Measurements from ENCODE around the gene SOX6.

DNA sequence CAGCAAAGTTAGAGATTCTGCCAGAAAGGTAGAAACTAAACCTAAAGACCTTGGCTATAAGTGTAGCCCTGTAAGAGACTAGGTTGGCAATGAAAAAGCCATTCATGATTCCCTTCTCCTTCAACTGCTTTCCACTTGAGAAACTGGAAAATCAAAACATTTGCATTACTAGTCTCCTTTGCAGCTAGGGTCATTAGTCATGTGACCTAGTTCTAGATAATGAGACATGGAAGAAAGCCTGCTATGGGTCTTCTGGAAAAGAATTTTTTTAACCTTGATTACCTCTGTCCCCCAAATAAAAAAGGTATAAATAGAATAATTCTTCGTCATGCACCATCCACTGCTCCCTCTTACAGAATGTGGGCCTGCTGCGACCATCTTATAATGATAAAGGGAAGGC lies 80.1 kb downstream of the SOX6 start:
- TF ChIP-seq ZBTB21 (CRISPR knock-in tag; IDR thresholded peaks at IDR 0.05) (no peak), TBP (CRISPR knock-in tag; IDR thresholded peaks at IDR 0.05) (no peak), ZNF563 (CRISPR knock-in tag; IDR thresholded peaks at IDR 0.05) (no peak), ZNF839 (CRISPR knock-in tag; IDR thresholded peaks at IDR 0.05; ENCODE audit: borderline replicate concordance) (no peak), SMARCC2 (IDR thresholded peaks at IDR 0.05) (no peak), POLR2AphosphoS5 (IDR thresholded peaks at IDR 0.05; ENCODE audit: low read depth, low read length) (no peak), RFXAP (CRISPR knock-in tag; IDR thresholded peaks at IDR 0.05; ENCODE audit: borderline replicate concordance) (no peak), ZNF564 (CRISPR knock-in tag; IDR thresholded peaks at IDR 0.05) (no peak), ZNF138 (CRISPR knock-in tag; IDR thresholded peaks at IDR 0.05; ENCODE audit: low read depth) (no peak), ZNF644 (CRISPR knock-in tag; IDR thresholded peaks at IDR 0.05; ENCODE audit: low read depth) (no peak), CHD2 (IDR thresholded peaks at IDR 0.05; ENCODE audit: low read depth, low read length) (no peak)
- TF ChIP-seq, protein P1, sequence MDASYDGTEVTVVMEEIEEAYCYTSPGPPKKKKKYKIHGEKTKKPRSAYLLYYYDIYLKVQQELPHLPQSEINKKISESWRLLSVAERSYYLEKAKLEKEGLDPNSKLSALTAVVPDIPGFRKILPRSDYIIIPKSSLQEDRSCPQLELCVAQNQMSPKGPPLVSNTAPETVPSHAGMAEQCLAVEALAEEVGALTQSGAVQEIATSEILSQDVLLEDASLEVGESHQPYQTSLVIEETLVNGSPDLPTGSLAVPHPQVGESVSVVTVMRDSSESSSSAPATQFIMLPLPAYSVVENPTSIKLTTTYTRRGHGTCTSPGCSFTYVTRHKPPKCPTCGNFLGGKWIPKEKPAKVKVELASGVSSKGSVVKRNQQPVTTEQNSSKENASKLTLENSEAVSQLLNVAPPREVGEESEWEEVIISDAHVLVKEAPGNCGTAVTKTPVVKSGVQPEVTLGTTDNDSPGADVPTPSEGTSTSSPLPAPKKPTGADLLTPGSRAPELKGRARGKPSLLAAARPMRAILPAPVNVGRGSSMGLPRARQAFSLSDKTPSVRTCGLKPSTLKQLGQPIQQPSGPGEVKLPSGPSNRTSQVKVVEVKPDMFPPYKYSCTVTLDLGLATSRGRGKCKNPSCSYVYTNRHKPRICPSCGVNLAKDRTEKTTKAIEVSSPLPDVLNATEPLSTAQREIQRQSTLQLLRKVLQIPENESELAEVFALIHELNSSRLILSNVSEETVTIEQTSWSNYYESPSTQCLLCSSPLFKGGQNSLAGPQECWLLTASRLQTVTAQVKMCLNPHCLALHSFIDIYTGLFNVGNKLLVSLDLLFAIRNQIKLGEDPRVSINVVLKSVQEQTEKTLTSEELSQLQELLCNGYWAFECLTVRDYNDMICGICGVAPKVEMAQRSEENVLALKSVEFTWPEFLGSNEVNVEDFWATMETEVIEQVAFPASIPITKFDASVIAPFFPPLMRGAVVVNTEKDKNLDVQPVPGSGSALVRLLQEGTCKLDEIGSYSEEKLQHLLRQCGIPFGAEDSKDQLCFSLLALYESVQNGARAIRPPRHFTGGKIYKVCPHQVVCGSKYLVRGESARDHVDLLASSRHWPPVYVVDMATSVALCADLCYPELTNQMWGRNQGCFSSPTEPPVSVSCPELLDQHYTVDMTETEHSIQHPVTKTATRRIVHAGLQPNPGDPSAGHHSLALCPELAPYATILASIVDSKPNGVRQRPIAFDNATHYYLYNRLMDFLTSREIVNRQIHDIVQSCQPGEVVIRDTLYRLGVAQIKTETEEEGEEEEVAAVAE (CRISPR knock-in tag; IDR thresholded peaks at IDR 0.05; ENCODE audit: borderline replicate concordance): no peak
